HepG2 (cell line): ENCODE data around the gene RFTN1.

Source experiments
- FIP1L1 ChIP-seq: fragments of 200-400 bp; formaldehyde crosslinking; IDR thresholded peaks from 2 replicates; pipeline ENCODE4 v1.6.1; 2018; ENCODE audit warnings: low read depth, mild to moderate bottlenecking, low read length, moderate library complexity, borderline replicate concordance; ENCODE audit not compliant: insufficient read depth
- POLR2A ChIP-seq, 2 experiments: IDR thresholded peaks; 2 replicates each; pipeline ENCODE4 v1.6.1; 2011; ENCODE audit warnings: low read depth in 2 of 2, low read length in 2 of 2, mild to moderate bottlenecking in 1 of 2, moderate library complexity in 1 of 2; ENCODE audit not compliant: insufficient read depth in 1 of 2
- ZNF274 ChIP-seq: sonication (generic); formaldehyde crosslinking; IDR thresholded peaks from 2 replicates; pipeline ENCODE4 v1.5.1; 2020; ENCODE audit warnings: mild to moderate bottlenecking, missing genetic modification reagents
- TF ChIP-seq, protein P1 (sequence below): sonication (generic); formaldehyde crosslinking; IDR thresholded peaks from 2 replicates; pipeline ENCODE4 v1.4.0; 2020; ENCODE audit warnings: missing genetic modification reagents
- TF ChIP-seq, protein P2 (sequence below): sonication (generic); formaldehyde crosslinking; IDR thresholded peaks from 2 replicates; pipeline ENCODE4 v1.5.0; 2020; ENCODE audit warnings: mild to moderate bottlenecking, missing genetic modification reagents, moderate library complexity

DNA sequence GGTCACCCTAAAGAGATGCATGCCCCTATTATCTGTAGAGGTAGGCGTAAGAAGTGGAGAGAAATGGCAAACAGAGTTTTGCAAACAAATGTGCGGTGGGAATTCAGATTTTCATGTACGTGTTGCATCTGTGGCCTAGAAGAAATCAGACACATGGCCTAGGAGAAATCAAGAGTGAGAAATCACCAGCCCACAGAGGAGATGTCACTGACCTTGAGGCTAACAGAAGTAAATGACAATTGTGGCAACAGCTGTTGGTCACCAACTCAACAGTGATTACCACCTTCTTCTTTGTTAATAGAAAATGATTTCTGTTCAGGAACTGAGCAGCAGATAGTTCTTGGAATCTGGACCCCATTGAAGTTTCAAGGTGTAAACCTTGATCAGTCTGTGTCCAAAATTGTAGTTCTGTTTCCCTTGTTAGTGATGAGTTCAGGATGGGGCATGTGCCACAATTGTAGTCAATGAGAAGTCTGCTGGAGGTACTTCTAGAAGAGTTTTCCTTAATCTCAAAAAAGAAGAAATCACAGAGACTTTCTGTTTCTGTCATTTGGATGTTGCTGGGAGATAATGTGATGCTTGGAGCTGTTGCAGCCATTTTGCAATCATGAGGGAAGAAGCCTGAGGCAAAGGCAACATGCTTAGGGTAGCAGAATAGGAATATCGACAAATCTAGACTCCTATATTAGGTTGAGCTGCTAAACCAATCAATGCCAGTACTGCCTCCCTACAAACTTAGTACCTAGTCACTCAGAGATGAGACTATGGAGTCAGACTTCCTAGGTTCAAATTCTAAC, 34.3 kb upstream of the RFTN1 start:
- TF ChIP-seq, protein P1, sequence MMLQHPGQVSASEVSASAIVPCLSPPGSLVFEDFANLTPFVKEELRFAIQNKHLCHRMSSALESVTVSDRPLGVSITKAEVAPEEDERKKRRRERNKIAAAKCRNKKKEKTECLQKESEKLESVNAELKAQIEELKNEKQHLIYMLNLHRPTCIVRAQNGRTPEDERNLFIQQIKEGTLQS (CRISPR knock-in tag), result no peak
- TF ChIP-seq POLR2A (IDR thresholded peaks at IDR 0.05; ENCODE audit: insufficient read depth in 1 of 2, low read depth in 2 of 2, low read length in 2 of 2) (no peak), ZNF274 (CRISPR knock-in tag) (no peak), FIP1L1 (no peak)
- TF ChIP-seq, protein P2, sequence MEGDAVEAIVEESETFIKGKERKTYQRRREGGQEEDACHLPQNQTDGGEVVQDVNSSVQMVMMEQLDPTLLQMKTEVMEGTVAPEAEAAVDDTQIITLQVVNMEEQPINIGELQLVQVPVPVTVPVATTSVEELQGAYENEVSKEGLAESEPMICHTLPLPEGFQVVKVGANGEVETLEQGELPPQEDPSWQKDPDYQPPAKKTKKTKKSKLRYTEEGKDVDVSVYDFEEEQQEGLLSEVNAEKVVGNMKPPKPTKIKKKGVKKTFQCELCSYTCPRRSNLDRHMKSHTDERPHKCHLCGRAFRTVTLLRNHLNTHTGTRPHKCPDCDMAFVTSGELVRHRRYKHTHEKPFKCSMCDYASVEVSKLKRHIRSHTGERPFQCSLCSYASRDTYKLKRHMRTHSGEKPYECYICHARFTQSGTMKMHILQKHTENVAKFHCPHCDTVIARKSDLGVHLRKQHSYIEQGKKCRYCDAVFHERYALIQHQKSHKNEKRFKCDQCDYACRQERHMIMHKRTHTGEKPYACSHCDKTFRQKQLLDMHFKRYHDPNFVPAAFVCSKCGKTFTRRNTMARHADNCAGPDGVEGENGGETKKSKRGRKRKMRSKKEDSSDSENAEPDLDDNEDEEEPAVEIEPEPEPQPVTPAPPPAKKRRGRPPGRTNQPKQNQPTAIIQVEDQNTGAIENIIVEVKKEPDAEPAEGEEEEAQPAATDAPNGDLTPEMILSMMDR (CRISPR knock-in tag), result no peak
